Breast epithelium (tissue), 3 donors: Measurements from ENCODE around the gene SERGEF.

Experiments used
- POLR2A ChIP-seq: fragments of 450-650 bp; IDR thresholded peaks from one replicate; pipeline ENCODE4 v1.6.1; 2016; ENCODE audit warnings: antibody characterized with exemption, mild to moderate bottlenecking, moderate library complexity
- TF ChIP-seq, protein P1 (sequence below), 3 donors: fragments of 450-650 bp; IDR thresholded peaks; one replicate each; pipeline ENCODE4 v1.5.1; 2016 to 2017; ENCODE audit warnings: antibody characterized with exemption in 3 of 3, mild to moderate bottlenecking in 3 of 3, moderate library complexity in 3 of 3

DNA sequence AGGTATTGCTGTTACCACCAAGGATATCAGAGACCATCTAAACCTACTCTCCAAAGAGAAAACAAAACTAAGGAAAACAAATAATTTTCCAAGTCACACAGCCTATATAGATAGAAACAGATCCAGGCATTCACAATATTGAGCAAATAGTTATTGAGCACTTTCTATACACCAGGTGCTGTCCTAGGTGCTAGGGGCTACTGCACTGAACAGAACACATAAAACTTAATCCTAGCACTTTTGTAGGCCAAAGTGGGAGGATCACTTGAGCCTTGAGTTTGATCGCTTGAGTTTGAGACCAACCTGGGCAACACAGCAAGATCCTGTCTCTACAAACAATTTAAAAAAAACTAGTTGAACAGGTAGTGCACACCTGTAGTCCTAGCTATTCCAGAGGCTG, 44.6 kb downstream of the SERGEF start:
- TF ChIP-seq, protein P1, sequence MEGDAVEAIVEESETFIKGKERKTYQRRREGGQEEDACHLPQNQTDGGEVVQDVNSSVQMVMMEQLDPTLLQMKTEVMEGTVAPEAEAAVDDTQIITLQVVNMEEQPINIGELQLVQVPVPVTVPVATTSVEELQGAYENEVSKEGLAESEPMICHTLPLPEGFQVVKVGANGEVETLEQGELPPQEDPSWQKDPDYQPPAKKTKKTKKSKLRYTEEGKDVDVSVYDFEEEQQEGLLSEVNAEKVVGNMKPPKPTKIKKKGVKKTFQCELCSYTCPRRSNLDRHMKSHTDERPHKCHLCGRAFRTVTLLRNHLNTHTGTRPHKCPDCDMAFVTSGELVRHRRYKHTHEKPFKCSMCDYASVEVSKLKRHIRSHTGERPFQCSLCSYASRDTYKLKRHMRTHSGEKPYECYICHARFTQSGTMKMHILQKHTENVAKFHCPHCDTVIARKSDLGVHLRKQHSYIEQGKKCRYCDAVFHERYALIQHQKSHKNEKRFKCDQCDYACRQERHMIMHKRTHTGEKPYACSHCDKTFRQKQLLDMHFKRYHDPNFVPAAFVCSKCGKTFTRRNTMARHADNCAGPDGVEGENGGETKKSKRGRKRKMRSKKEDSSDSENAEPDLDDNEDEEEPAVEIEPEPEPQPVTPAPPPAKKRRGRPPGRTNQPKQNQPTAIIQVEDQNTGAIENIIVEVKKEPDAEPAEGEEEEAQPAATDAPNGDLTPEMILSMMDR (IDR thresholded peaks at IDR 0.05): no peak
- no peak for TF ChIP-seq POLR2A
